BLaER1 treated with 17β-estradiol and CSF1 and Interleukin-3, amounts not matched to agents 10 nM and 100 nM (cell line): ENCODE data around the gene RBM3.

Experiments used
- H3K27ac ChIP-seq, 11 experiments: shearing (Covaris generic); formaldehyde crosslinking; 2 replicates each; pipeline ENCODE4 v1.8.1; 2022
- H3K27me3 ChIP-seq, 11 experiments: shearing (Covaris generic); formaldehyde crosslinking; 2 replicates each; pipeline ENCODE4 v1.8.1; 2022
- H3K36me3 ChIP-seq, 11 experiments: shearing (Covaris generic); formaldehyde crosslinking; 2 replicates each; pipeline ENCODE4 v1.8.1; 2022
- H3K4me1 ChIP-seq, 10 experiments: shearing (Covaris generic); formaldehyde crosslinking; 2 replicates each; pipeline ENCODE4 v1.8.1; 2022
- H3K4me2 ChIP-seq, 11 experiments: shearing (Covaris generic); formaldehyde crosslinking; 2 replicates each; pipeline ENCODE4 v1.8.1; 2022
- H3K4me3 ChIP-seq, 10 experiments: shearing (Covaris generic); formaldehyde crosslinking; 2 replicates each; pipeline ENCODE4 v1.8.1; 2022
- H3K9ac ChIP-seq, 11 experiments: shearing (Covaris generic); formaldehyde crosslinking; 2 replicates each; pipeline ENCODE4 v1.8.1; 2022
- H3K9me3 ChIP-seq, 11 experiments: shearing (Covaris generic); formaldehyde crosslinking; replicated peaks in 1 of 11; 2 replicates each; pipeline ENCODE4 v1.8.1; 2022
- H4K20me1 ChIP-seq, 11 experiments: shearing (Covaris generic); formaldehyde crosslinking; 2 replicates each; pipeline ENCODE4 v1.8.1; 2022
- Cebpa-rat ChIP-seq, 11 experiments: shearing (Covaris generic); IDR thresholded peaks; 2 replicates each; pipeline ENCODE4 v1.8.1; 2022

Gene RBM3

DNA sequence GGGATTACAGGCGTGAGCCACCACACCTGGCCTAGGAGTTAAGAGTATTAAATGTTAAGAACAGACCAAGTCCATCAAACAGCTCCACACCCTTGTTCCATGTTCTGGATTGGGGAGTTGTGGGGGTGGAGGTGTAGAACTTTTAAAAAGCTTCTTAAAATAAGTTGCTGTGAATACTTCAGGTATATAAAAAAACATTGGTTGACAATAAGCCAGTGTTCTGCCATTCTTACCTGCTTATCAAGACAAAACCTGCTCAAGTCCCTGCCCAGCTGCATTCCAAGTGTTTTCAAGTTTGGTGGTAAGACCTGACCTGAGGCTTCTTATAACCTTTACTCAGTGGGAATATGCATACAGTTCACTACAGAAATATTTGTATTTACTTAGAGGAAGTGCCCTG, 6.4 kb downstream of the RBM3 start:
- Histone ChIP-seq H4K20me1 (peaks cover 17 to 55% (median 38%) of the 10 kb centered on the region in 11 experiments; a peak in 19 of 22 replicates), H3K4me3 (no peak overlapping the region), H3K27ac (no peak overlapping the region), H3K4me2 (no peak overlapping the region), H3K4me1 (peaks cover 9 to 31% (median 17%) of the 10 kb centered on the region in 10 experiments; a peak in 19 of 20 replicates), H3K36me3 (peaks cover 32 to 45% (median 41%) of the 10 kb centered on the region in 11 experiments), H3K9me3 (no peaks in the 10 kb centered on the region), H3K27me3 (peaks cover 2 to 17% (median 8%) of the 10 kb centered on the region in 11 experiments; a peak in 11 of 22 replicates), H3K9ac (no peak overlapping the region)
- TF ChIP-seq Cebpa-rat (IDR thresholded peaks at IDR 0.05), result no peak

DNA sequence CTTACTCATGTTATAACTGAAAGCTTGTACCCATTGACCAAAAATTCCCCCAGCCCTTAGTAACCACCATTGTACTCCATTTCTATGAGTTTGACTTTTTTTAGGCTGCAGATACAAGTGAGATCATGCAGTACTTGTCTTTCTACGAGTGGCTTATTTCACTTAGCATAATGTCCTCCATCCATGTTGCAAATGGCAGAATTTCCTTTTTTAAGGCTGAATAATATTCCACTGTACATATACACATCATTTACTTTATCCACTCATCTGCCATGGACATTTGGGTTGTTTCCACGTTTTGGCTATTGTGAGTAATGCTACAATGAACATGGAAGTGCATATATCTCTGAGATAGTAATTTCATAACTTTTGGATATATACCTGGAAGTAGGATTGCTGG, 10.4 kb downstream of the RBM3 start:
- H3K4me2 ChIP-seq, result no peak overlapping the region
- H3K27ac ChIP-seq, result no peak overlapping the region
- no peaks in the 10 kb centered on the region; a peak in 1 of 22 replicates for H3K9me3 ChIP-seq
- H3K27me3 ChIP-seq, result peaks cover 0 to 49% (median 22%) of the 10 kb centered on the region in 11 experiments; a peak in 13 of 22 replicates
- no peaks in the 10 kb centered on the region for H3K4me1 ChIP-seq
- H3K4me3 ChIP-seq, result no peak overlapping the region
- H4K20me1 ChIP-seq, result peaks cover 0 to 15% (median 8%) of the 10 kb centered on the region in 11 experiments; a peak in 15 of 22 replicates
- H3K9ac ChIP-seq, result no peak overlapping the region
- H3K36me3 ChIP-seq, result peaks cover 0 to 4% (median under 1%) of the 10 kb centered on the region in 11 experiments; a peak in 6 of 22 replicates
- no peak for TF ChIP-seq Cebpa-rat (IDR thresholded peaks at IDR 0.05)

DNA sequence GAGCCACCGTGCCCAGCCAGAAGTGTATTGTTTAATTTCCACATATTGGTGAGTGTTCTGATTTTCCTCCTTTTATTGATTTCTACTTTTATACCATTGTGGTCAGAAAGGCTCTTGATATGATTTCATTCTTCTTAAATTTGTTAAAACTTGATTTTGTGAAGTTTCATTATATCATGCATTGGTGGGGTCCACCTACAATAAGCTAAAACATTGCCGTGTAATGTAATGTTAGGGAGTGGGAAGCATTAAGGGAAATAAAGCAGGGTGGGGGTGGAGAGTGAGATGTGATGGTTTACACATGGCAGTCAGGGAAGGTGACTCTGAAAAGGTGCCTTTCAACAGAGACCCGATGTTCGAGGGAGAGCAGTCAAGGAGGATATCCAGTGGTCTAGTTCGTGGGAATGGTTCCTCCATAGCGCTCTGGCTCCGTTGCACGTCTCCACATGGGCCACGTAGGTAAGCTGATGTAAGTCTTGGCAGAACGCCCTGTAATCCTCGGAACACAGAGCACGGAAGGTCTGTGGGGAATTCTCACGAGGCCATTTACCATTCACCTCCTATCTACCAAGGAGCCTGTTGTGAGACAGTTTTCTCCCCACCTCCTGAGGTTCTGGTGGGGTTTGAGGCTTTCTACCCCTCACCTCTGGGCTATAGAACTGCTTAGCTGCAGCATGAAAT, 15.3 kb downstream of the RBM3 start:
- Histone ChIP-seq H3K4me2 (no peak overlapping the region), H3K36me3 (no peaks in the 10 kb centered on the region), H3K4me3 (no peak overlapping the region), H3K27ac (no peak overlapping the region), H3K27me3 (peaks cover 0 to 66% (median 27%) of the 10 kb centered on the region in 11 experiments; a peak in 13 of 22 replicates), H3K9me3 (no peaks in the 10 kb centered on the region; a peak in 1 of 22 replicates), H4K20me1 (no peaks in the 10 kb centered on the region), H3K9ac (no peak overlapping the region), H3K4me1 (peaks cover 0 to 13% (median 3%) of the 10 kb centered on the region in 10 experiments; a peak in 4 of 20 replicates)
- TF ChIP-seq Cebpa-rat (IDR thresholded peaks at IDR 0.05), result no peak

DNA sequence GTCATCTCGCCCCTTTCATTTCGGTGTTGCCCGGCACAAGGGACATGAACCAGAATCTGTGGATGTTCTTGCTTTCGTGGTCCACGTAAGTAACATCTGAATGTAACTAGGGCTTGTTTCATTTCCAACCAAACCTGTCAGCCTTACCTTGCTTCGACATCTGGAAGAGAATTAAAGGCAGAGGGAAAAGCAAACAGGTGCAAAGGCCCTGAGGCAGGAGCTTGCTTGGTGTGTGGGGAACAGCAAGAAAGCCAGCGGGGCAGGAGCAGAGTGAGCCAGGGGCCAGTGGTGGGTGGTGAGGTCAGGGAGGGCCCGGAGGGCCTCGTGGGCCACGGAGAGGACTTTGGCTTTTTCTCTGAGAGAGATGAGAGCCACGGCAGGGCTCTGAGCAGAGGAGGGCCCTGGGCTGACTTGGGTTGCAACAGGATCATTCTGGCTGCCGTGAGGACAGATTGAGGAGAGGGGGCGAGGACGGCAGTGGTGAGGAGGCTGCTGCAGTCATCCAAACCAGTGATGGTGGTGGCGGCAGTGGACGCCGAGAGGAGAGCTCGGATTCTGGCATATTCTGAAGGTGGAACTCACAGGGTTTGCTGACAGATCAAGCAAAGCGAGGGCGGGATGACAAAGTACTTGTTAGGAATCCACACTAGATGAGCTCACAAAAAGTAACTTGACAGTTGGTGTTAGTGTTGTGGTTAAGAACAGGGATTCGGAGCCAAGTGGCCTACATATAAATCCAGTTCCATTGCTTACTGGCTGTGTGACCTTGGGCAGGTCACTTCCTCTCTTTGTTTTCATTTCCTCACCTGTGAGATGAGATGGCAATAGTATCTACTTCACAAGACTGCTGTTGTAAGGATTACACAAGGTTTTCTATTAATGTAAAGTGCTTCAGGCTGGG, 16.2 kb downstream of the RBM3 start:
- peaks cover 0 to 64% (median 27%) of the 10 kb centered on the region in 11 experiments; a peak in 13 of 22 replicates for H3K27me3 ChIP-seq
- TF ChIP-seq Cebpa-rat (IDR thresholded peaks at IDR 0.05), result no peak
- H3K4me3 ChIP-seq, result no peak overlapping the region
- H3K4me1 ChIP-seq, result peaks cover 4 to 15% (median 7%) of the 10 kb centered on the region in 10 experiments; a peak in 13 of 20 replicates
- no peaks in the 10 kb centered on the region; a peak in 1 of 22 replicates for H3K9me3 ChIP-seq
- no peaks in the 10 kb centered on the region for H4K20me1 ChIP-seq
- no peaks in the 10 kb centered on the region for H3K36me3 ChIP-seq
- no peak overlapping the region for H3K27ac ChIP-seq
- no peak overlapping the region for H3K4me2 ChIP-seq
- no peak overlapping the region for H3K9ac ChIP-seq

- TF ChIP-seq Cebpa-rat (IDR thresholded peaks at IDR 0.05), result no peak
These were observed 17.0 kb downstream of the RBM3 start for GRCh38 chrX:48591255-48591791.

DNA sequence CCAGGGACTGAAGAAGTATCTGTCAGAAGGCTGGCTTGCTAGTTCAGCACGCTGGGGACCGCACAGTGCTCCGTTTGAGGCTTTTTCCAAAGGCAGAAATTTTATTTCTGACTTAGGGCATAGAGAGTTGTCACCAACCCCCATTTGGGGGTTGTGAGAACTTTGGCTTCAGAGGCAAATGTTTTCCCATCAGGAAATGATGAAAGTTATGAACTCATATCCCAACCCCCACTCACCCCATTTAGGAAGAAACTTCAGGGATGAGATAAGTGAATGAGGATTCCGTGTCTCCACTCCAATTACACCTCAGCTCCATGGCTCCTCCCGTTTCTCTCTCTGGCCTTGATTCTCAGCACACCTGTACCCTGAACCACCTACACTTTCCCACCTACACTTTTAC, 18.7 kb downstream of the RBM3 start:
- Histone ChIP-seq H4K20me1 (no peaks in the 10 kb centered on the region), H3K4me2 (peak overlapping the region in 1 of 11 experiments; percentile 14; a peak in 1 of 22 replicates), H3K27me3 (peaks cover 0 to 40% (median 16%) of the 10 kb centered on the region in 11 experiments; a peak in 8 of 22 replicates), H3K27ac (no peak overlapping the region), H3K4me3 (no peak overlapping the region), H3K9me3 (peaks cover 0 to 3% (median 0%) of the 10 kb centered on the region in 11 experiments; a peak in 1 of 22 replicates), H3K4me1 (peaks cover 15 to 32% (median 23%) of the 10 kb centered on the region in 10 experiments; a peak in 19 of 20 replicates), H3K9ac (no peak overlapping the region), H3K36me3 (no peaks in the 10 kb centered on the region)
- no peak for TF ChIP-seq Cebpa-rat (IDR thresholded peaks at IDR 0.05)

More at GRCh38 chrX:48591255-48591791, 17.0 kb downstream of the RBM3 start:
- Histone ChIP-seq H3K9me3 (no peaks in the 10 kb centered on the region; a peak in 1 of 22 replicates), H3K4me2 (peak overlapping the region in 3 of 11 experiments; percentile 1 to 24 (median 23); a peak in 2 of 22 replicates), H4K20me1 (no peaks in the 10 kb centered on the region), H3K27ac (no peak overlapping the region), H3K4me3 (no peak overlapping the region), H3K27me3 (peaks cover 0 to 55% (median 25%) of the 10 kb centered on the region in 11 experiments; a peak in 12 of 22 replicates), H3K4me1 (peaks cover 7 to 24% (median 16%) of the 10 kb centered on the region in 10 experiments; a peak in 19 of 20 replicates), H3K36me3 (no peaks in the 10 kb centered on the region), H3K9ac (no peak overlapping the region)

- Histone ChIP-seq H3K4me3 (no peak overlapping the region), H3K4me2 (peak overlapping the region; percentile 15 to 78 (median 53); a peak in 20 of 22 replicates), H3K36me3 (peaks cover 0 to 22% (median 18%) of the 10 kb centered on the region in 11 experiments; a peak in 17 of 22 replicates), H3K9me3 (peaks cover 0 to 4% (median 0%) of the 10 kb centered on the region in 11 experiments; a peak in 1 of 22 replicates), H4K20me1 (peaks cover 0 to 22% (median 0%) of the 10 kb centered on the region in 11 experiments; a peak in 2 of 22 replicates), H3K27ac (peak overlapping the region in 10 of 11 experiments; percentile 38 to 96 (median 94); a peak in 19 of 22 replicates), H3K27me3 (peaks cover 0 to 28% (median 9%) of the 10 kb centered on the region in 11 experiments; a peak in 10 of 22 replicates), H3K9ac (peak overlapping the region in 9 of 11 experiments; percentile 28 to 62 (median 48); a peak in 12 of 22 replicates), H3K4me1 (peaks cover 23 to 39% (median 28%) of the 10 kb centered on the region in 10 experiments)
- TF ChIP-seq Cebpa-rat (IDR thresholded peaks at IDR 0.05), result no peak
These were observed 21.6 kb downstream of the RBM3 start for GRCh38 chrX:48595929-48596328.
